DMS153 treated with DMSO at 0.1 percent for 48 hours (cell line): ENCODE results near the gene ARL2BP.
"Not testable (repeated sequence)": the region's sequence is repeated elsewhere in the genome, so short reads cannot be mapped to it uniquely, and the experiment has no call there.

Source experiments
- DNase-seq: peaks from one replicate; lab custom pipeline; 2025; ENCODE audit not compliant: unreplicated experiment; lab: John Stamatoyannopoulos, UW

The ARL2BP gene

DNA sequence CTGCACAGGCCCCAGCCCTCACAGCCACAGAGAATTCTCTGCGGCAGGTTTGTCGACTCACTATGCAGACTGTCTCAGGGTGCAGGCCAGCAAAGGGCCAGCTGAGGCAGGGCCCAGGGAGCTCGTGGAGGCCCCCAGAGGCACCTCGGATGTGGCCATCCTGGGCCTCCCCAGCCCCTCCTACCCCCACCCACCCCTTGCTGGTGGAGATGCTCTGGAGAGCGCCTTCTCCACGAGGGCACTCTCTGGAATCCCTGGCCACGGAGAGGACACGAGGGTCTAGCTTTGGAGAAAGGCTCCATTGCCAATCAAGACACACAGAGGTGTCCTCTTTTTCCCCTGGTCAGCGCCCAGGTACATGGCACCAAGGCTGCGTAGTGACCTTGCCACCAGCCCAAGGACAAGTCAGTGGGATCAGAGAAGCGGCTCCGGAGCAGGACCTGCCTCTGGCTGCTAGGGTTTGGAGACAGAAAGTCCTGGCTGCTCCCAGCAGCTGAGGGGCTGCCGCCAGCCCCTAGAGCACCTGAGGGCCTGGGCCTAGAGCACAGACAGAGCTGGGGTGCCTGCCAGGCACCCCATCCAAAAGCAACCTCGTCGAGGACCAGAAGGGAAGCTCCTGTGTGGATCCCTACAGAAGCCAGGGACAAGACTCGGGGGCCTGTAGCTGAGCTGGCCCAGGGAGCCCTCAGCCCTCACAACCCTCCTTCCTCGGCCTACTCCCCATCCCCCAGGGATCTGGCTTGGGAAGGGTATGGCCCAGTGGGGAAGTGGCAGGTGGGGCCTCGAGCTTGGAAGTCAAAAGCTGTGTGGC lies 18.7 kb downstream of the ARL2BP start:
- no peak for DNase-seq

DNA sequence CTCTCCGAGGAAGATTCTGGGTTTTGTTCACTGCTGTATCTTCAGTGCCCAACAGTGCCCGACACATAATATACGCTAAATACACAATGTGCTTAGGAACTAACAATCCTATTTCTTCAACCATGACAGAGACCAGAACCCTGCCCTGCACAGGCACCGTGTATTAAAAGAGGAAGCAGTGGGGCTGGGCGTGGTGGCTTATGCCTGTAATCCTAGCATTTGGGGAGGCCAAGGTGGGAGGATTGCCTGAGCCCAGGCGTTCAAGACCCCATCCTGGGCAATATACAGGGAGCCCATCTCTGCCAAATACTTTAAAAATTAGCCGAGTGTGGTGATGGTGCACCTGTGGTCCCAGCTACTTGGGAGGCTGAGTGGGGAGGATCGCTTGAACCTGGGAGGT lies 19.3 kb downstream of the ARL2BP start:
- DNase-seq, result no peak

DNA sequence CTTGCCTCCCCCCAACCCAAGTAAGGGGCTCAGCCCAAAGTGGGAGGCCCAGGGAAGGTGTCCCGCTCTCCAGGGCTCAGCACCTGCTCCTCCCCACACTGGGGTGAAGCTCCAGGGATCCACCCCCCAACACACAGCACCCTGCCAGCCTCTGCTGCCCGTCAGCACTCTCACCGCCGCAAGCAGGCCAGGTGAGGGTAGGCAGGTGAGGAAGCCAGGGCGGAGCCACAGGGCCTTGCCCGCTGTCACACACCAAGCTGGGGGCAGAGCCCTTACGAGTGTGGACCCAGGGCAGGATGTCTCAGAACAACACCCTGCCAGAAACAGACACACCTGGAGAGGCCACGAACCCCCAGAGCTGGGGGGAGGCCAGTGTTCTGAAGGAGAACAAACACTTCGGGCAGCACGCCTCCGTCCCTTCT lies 19.9 kb downstream of the ARL2BP start:
- peak; percentile 13 for DNase-seq

DNA sequence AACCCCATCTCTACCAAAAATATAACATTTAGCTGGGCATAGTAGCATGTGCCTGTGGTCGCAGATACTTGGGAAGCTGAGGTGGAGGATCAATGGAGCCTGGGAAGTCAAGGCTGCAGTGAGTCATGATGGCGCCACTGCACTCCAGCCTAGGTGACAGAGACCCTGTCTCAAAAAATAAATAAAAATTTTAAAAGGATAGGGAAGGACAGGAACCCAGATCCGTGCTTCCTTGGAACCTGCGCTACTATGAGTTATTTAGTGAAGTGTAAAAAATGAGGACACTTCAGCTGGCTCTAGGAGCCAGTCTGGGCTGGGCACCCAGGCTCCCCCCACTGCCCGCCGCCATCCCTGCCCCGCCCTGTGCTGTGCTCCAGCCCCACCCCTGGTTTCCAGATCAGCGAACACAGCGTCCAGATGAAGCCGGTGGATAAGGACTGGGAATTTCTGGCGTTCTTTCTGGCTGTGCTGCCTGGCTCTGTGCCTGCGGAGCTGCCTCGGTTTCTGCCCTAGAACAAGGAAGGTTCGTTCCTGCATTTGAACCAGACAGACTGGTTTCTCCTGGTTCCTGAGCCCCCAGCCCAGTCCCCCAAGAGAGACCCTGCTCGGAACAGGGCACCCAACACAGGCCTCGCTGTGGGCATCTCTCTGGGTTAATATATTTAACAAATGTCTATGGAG lies 20.9 kb downstream of the ARL2BP start:
- DNase-seq, result peak; percentile 20

DNA sequence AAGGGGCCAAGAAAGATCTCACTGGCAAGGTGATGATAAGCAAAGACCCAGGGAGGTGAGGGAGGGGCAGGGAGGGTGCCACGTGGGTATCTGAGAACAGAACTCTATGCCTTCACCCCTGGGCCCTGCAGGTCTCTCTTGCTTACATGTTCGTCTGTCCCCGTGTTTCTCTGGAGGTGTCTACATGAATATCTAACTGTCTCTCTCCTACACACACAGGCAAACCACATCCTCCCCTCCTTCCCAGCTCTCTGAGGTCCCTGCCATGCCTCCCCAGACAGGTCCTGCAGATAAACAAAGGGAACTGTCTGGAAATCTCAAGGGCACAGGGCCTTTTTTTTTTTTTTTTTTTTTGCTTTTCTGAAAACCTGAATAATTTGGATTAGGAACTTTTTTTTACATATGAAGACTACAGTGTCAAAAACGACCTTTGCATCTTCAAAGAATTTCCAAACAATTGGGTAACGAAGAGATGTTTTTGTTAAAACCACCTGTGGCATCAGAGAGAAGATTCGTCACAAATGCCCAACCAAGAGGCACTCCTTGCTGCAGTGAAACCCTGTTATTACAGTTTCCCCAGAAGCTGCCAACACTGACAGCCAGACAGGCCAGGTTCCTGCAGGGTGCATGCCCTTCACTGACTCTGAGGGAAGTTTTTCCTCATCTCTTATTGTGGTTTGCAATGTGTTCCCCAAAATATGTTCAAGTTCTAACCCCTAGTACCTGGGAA lies 21.6 kb downstream of the ARL2BP start:
- DNase-seq, result no peak

- DNase-seq, result not testable (repeated sequence)
Observed at GRCh38 chr16:57267343-57267742, 22.3 kb downstream of the ARL2BP start.

DNA sequence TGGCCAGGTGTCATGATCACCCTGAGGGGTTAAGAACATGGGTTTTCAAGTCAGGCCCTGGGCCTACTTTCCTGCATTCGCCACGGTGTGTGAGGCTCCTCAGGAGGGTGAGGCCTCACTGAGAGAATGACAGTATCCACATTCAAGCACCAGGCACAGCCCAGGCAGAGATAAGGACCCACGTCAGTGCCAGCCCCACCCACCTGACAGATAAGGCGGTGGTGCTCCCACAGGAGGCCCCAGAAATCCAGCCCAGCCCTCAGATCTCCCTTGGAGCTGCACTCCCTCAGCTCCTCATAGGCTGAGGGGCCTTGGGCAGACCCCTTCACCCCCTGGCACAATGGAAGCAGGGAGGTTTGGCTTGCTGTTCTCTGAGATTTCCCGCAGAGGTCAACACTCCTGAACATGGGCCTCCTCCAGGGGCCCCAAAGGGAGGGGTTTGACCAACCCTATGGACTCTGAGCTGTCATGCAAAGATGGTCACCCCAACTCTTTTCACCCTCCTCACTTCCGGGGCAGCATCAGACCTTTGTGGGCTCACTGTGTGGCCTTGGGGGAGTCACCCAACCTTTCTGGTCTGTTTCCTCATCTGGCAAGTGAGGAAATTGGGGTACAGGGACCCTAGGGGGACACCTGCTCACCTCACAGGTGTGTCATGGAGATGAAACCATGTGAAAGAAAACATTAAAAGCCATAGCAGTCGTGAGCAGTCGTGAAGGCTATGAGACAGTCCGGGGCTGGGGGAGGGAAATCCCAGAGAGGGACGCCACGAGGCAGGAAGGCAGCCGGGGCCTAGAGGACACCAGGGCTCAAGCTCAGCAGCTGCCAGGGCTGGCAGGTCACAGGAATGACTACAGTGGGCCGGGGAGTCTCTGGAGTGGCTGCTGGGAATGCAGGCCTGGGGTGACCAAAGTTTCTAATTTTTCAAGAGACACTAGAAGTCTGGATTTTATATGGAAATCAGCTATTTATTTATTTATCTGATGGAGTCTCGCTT lies 24.0 kb downstream of the ARL2BP start:
- no peak for DNase-seq

- DNase-seq, result no peak
Observed at GRCh38 chr16:57270221-57271062, 25.4 kb downstream of the ARL2BP start.

- DNase-seq, result no peak
Observed at GRCh38 chr16:57271063-57271345, 25.9 kb downstream of the ARL2BP start.

GRCh38 chr16:57271867-57272495 lies 26.9 kb downstream of the ARL2BP start:
- no peak for DNase-seq

GRCh38 chr16:57273359-57273758 lies 28.3 kb downstream of the ARL2BP start:
- DNase-seq, result no peak

GRCh38 chr16:57273826-57274225 lies 28.8 kb downstream of the ARL2BP start:
- DNase-seq, result no peak

- not testable (repeated sequence) for DNase-seq
Observed at GRCh38 chr16:57275946-57276345, 30.9 kb downstream of the ARL2BP start.

DNA sequence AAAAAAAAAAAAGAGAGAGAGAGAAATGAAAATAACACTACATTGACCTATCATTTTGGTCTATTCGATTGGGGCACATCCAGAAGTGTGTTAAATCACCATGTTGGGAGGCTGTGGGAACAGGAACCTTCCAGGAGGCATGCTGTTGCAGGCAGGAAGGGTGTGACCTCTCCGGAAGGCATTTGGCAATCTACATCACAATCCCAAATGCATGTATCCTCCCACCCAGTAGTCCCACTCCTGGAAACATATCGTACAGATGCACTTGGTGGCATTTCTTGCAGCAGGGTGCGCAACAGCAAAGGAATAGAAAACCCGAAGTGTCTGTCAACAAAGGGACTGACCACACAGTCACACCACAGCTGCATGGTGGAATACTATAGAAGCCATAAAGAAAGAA lies 31.5 kb downstream of the ARL2BP start:
- no peak for DNase-seq

DNA sequence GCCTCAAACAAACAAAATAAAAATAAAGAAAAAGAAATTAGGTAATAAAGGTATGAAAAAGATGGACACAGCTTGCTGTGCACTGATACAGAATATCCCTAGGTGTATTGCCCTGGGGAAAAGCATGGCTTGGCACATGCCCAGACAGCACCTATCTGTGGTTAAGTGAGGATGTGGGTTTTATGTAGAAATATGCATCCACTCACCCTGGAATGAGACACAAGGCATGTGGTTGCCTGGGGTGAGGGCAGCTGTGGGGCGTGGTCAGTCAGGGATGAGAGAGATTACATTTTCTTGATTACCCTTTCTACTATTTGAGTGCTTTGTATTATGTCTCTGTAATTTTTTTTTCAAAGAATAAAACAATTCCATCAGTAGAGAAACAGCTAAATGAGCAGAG lies 32.5 kb downstream of the ARL2BP start:
- no peak for DNase-seq

DNA sequence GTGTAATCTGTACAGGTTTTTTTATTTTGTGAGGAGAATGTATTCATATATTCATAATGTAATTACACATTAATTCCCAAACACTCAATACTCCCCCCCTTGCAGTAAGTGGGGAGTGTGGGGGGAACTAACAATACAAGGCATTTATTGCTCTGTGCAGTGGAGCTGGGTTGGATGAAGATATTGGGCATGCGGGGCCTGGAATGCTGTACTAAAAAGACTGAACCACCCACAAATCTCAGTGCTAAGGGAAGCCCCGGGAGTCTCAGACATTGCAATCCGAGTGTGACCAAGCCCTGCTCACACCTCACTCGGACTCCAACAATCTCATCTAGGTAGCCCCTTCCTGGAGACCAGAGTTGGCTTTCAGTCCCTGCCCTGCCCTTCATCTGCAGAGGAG lies 33.4 kb downstream of the ARL2BP start:
- DNase-seq, result no peak

DNA sequence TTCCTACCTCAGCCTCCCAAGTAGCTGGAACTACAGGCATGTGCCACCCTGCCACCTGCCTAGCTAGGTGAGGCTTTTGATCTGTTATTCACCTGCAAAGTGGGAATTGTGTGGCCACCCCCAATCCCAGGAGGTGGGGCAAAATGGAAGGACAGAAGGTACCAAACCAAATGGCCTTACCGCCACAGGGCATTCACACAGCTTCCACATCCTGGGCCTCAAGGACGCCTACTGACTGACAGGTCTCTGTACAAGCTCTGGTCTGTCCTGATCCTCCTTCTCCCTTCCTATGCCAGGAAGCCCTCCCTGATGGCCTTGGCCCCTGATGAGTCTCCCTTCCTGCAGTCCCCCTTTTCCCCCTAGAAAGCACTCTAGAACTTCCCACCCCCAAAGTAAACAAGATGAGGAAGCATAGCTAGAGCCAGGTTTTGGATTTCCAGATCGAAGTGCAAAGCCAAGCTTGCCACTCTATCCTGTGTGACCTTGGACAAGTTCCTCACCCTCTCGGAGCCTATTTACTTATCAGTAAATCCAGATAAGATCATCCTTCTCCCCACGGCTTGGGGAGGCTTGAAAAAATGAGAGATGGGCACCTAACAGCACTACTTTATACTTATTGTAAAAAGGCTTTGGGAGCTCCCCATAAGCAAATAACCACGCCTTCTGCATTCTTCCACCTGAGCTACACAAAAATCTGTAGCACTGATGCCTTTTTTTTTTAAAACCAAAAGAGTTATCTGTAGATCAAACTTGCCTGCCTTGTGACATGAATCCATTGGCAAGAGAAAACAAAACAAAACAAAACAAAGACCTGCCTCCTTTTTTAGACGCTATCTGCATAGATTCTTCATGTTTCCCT lies 35.0 kb downstream of the ARL2BP start:
- DNase-seq, result no peak

- DNase-seq, result no peak
Observed at GRCh38 chr16:57281791-57282190, 36.7 kb downstream of the ARL2BP start.
